LNCaP clone FGC (cell line): ENCODE data around the gene SCAI.

Experiments
- DNase-seq: peaks from one replicate; pipeline ENCODE4 v3.0.0-alpha.2; 2011; ENCODE audit warnings: low read depth
- H3K4me3 ChIP-seq: 2 replicates; pipeline ENCODE4 v1.5.1; 2011; ENCODE audit warnings: mild to moderate bottlenecking, low read depth, low read length, control low read depth
- TF ChIP-seq, protein P1 (sequence below): IDR thresholded peaks from 2 replicates; pipeline ENCODE4 v1.5.1; 2012; ENCODE audit warnings: mild to moderate bottlenecking; ENCODE audit not compliant: control insufficient read depth, insufficient read depth; ENCODE audit errors: extremely low read depth

The SCAI gene

DNA sequence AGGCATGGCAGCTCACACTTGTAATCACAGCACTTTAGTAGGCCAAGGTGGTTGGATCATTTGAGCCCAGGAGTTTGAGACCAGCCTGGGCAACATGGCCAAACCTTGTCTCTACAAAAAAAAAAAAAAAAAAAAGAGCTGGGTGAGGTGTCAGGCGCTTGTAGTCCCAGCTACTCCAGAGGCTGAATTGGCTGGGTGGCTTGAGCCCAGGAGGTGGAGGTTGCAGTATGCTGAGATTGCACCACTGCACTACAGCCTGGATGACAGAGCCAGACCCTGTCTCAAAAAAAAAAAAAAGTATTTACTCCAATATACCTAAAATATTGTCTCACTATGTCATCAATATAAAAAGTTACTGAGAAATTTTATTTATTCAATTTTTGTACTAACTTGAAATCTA lies 2.8 kb downstream of the SCAI start:
- DNase-seq, result no peak
- TF ChIP-seq, protein P1, sequence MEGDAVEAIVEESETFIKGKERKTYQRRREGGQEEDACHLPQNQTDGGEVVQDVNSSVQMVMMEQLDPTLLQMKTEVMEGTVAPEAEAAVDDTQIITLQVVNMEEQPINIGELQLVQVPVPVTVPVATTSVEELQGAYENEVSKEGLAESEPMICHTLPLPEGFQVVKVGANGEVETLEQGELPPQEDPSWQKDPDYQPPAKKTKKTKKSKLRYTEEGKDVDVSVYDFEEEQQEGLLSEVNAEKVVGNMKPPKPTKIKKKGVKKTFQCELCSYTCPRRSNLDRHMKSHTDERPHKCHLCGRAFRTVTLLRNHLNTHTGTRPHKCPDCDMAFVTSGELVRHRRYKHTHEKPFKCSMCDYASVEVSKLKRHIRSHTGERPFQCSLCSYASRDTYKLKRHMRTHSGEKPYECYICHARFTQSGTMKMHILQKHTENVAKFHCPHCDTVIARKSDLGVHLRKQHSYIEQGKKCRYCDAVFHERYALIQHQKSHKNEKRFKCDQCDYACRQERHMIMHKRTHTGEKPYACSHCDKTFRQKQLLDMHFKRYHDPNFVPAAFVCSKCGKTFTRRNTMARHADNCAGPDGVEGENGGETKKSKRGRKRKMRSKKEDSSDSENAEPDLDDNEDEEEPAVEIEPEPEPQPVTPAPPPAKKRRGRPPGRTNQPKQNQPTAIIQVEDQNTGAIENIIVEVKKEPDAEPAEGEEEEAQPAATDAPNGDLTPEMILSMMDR, result no peak
- no peak overlapping the region for H3K4me3 ChIP-seq

DNA sequence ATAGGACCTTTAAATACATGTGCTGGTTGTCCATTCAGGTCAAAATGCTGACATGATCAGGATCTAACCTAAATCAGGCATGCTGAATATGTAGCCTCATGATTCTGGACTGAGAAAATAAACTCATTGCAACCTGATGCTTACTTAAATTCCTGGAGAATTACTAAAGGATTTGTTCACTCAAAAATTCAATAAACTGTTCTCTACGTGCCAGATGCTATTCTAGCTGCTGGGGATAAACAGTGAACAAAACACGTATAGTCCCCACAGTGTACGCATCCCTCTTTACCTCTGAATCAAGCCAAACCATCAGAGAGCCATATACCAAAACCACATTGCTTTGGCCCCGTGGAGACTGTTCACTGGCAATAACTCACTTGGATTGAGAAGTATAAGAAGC lies 6.1 kb downstream of the SCAI start:
- DNase-seq, result no peak
- TF ChIP-seq, protein P1, result no peak
- H3K4me3 ChIP-seq, result no peak overlapping the region

DNA sequence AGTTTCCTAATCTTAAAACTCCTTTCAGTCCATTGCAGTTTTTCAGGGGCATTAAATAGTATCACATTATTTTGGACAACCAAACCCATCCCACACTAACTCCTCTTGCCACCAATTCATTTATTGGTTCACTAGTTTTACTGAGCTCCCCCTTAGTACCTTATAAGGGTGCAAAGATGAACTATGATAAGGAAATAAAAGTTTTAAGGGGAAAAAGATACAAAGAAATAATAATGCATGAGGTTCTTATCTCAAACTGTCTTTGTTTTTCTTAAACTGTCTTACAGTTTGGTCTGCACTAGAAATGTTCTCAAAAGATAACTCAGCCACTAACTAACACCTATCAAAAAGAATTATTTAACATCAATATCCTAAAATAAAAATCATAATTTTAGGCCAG lies 8.4 kb downstream of the SCAI start:
- DNase-seq, result no peak
- no peak overlapping the region for H3K4me3 ChIP-seq
- TF ChIP-seq, protein P1, result no peak

DNA sequence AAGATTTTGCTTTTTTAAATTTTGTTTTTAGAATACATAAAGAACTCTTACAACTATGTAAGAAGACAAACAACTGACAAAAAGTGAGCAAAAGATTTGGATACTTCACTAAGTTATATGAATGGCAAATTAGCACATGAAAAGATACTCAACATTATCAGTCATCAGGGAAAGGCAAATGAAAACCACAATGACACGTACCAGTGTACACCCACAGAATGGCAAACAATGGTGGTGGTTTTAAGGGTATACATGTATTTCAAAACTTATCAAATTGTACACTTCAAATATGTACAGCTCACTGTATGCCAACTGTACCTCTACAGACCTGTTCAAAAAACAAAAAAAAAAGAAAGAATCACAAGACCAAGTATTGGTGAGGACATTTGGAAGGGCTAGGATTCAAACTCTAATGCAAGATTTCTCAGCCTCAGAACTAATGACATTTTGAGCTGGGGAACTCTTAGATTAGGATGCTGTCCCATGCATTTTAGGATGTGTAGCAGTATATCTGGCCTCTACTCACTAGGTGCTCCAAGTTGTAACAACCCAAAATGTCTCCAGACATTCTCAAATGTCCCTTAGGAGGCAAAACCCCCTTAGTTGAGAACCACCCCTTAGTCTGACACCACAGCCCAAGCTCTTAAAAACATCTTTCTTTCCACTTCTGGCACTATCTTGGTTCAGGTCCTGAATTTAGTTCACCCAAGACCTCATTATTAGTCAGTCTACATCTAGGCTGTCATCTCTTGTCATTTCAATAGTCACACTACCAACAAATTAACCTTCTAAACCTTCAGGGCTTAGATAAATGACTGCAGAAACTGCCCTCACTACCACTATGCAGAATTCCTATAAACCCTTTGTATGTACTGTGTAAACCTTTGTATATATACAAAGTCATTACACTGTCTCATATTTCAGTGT lies 9.7 kb downstream of the SCAI start:
- no peak for DNase-seq
- no peak overlapping the region for H3K4me3 ChIP-seq
- TF ChIP-seq, protein P1, result no peak

DNA sequence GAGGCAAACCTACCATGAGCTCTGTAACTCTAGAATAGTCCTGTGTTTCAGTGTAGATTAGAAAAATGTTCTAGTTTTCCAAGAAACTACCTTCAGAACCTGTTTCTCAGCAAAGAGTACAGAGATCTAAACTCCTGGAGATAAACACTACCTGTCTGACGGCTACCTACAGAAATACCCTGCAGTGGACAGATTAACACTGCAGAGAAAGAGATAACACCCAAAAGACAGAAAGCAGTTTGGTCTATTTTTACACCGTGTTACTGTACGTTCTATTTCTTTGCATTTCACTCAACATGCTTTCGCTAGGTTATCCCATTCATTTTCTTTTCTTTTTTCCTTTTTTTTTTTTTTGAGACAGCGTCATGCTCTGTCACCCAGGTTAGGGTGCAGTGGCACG lies 11.6 kb downstream of the SCAI start:
- TF ChIP-seq, protein P1, result no peak
- DNase-seq, result no peak
- no peak overlapping the region for H3K4me3 ChIP-seq

DNA sequence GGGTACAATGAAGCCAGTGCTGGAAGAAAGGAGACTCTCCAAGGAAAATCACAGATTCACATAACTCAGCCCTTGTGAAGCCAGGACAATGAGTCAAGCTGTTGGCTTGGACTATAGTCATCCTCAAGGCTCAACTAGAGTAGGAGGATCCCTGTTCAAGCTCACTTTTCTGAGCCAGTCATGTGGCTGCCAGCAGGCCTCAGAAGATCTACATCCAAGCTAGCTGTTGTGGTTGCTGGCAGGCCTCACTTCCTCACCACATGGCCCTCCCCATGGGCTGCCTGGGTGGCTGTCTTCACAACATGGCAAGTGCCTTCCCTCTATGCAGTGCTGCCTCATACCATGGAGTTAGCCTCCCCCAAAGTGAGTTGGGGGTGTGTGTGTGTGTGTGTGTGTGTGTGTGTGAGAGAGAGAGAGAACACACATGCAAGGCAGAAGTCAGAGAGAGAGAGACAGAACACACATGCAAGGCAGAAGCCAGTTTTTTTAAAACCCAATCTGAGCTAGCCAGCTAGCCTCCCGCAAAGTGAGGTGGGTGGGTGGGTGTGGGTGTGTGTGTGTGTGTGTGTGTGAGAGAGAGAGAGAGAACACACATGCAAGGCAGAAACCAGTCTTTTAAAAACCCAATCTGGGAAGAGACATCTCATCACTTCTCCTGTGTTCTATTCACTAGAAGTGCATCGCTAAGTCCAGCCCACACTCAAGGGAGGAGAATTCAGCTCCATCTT lies 17.1 kb downstream of the SCAI start:
- DNase-seq, result no peak
- no peak overlapping the region for H3K4me3 ChIP-seq

More for the DNA sequence above, 17.1 kb downstream of the SCAI start:
- TF ChIP-seq, protein P1, result no peak
